H9 (cell line): ENCODE data around the gene NAPEPLD. TPM values are rescaled to one million over a fixed set of nuclear protein-coding genes. Genes with fewer than 3 reads are reported as not detected.
"Not testable (repeated sequence)": the region's sequence is repeated elsewhere in the genome, so short reads cannot be mapped to it uniquely, and the experiment has no call there.

ENCODE experiments used
- DNase-seq: peaks from one replicate; pipeline ENCODE4 v3.0.0-alpha.2; 2017
- H2AFZ ChIP-seq: one replicate; pipeline ENCODE4 v1.6.1; 2013; ENCODE audit warnings: mild to moderate bottlenecking, low read length, control low read depth, moderate library complexity
- H2AK5ac ChIP-seq: 2 replicates; pipeline ENCODE4 v1.6.1; 2013; ENCODE audit warnings: low read length, control low read depth, mixed read lengths; ENCODE audit not compliant: insufficient read length
- H2BK120ac ChIP-seq: one replicate; pipeline ENCODE4 v1.6.1; 2013; ENCODE audit warnings: low read depth, mild to moderate bottlenecking, low read length, control low read depth, inconsistent platforms; ENCODE audit not compliant: poor library complexity, severe bottlenecking
- H2BK12ac ChIP-seq: 2 replicates; pipeline ENCODE4 v1.6.1; 2013; ENCODE audit warnings: low read length, control low read depth, mixed read lengths, low read depth; ENCODE audit not compliant: insufficient read length
- H2BK15ac ChIP-seq: 2 replicates; pipeline ENCODE4 v1.6.1; 2013; ENCODE audit warnings: low read depth, low read length, control low read depth
- H2BK20ac ChIP-seq: one replicate; pipeline ENCODE4 v1.6.1; 2013; ENCODE audit warnings: low read depth, mild to moderate bottlenecking, low read length, control low read depth, inconsistent platforms; ENCODE audit not compliant: poor library complexity, severe bottlenecking
- H2BK5ac ChIP-seq: 2 replicates; pipeline ENCODE4 v1.6.1; 2013; ENCODE audit warnings: low read length, control low read depth, mixed read lengths; ENCODE audit not compliant: insufficient read length
- H3K14ac ChIP-seq: 2 replicates; pipeline ENCODE4 v1.6.1; 2013; ENCODE audit warnings: low read length, control low read depth; ENCODE audit not compliant: insufficient read depth
- H3K18ac ChIP-seq: 2 replicates; pipeline ENCODE4 v1.6.1; 2013; ENCODE audit warnings: low read depth, mild to moderate bottlenecking, mixed read lengths, low read length, control low read depth; ENCODE audit not compliant: insufficient read length
- H3K23ac ChIP-seq: 2 replicates; pipeline ENCODE4 v1.6.1; 2013; ENCODE audit warnings: low read length, control low read depth, mixed read lengths, low read depth; ENCODE audit not compliant: insufficient read length
- H3K23me2 ChIP-seq: 2 replicates; pipeline ENCODE4 v1.6.1; 2013; ENCODE audit warnings: low read depth, mild to moderate bottlenecking, mixed read lengths, low read length, control low read depth; ENCODE audit not compliant: insufficient read length, poor library complexity, severe bottlenecking
- H3K27ac ChIP-seq: 2 replicates; pipeline ENCODE4 v1.5.1; 2013; ENCODE audit warnings: low read length, control low read depth, mixed read lengths, low read depth; ENCODE audit not compliant: insufficient read length
- H3K27me3 ChIP-seq: 2 replicates; pipeline ENCODE4 v1.6.1; 2013; ENCODE audit warnings: low read length, control low read depth, inconsistent platforms; ENCODE audit not compliant: insufficient read depth
- H3K4ac ChIP-seq: 2 replicates; pipeline ENCODE4 v1.6.1; 2013; ENCODE audit warnings: low read depth, mild to moderate bottlenecking, control low read depth, inconsistent platforms, low read length, moderate library complexity
- H3K4me1 ChIP-seq: 2 replicates; pipeline ENCODE4 v1.6.1; 2013; ENCODE audit warnings: low read length, control low read depth, inconsistent platforms; ENCODE audit not compliant: insufficient read depth
- H3K4me2 ChIP-seq: 2 replicates; pipeline ENCODE4 v1.6.1; 2013; ENCODE audit warnings: low read length, control low read depth, mixed read lengths; ENCODE audit not compliant: insufficient read length, insufficient read depth
- H3K56ac ChIP-seq: 2 replicates; pipeline ENCODE4 v1.6.1; 2013; ENCODE audit warnings: low read depth, mild to moderate bottlenecking, mixed read lengths, low read length, control low read depth; ENCODE audit not compliant: insufficient read length
- H3K79me1 ChIP-seq: 2 replicates; pipeline ENCODE4 v1.6.1; 2013; ENCODE audit warnings: low read depth, mild to moderate bottlenecking, moderate library complexity, low read length, control low read depth, inconsistent platforms; ENCODE audit not compliant: insufficient read depth, poor library complexity, severe bottlenecking
- H3K79me2 ChIP-seq: 2 replicates; pipeline ENCODE4 v1.6.1; 2013; ENCODE audit warnings: low read length, control low read depth, inconsistent platforms; ENCODE audit not compliant: insufficient read depth
- H3K9ac ChIP-seq: 2 replicates; pipeline ENCODE4 v1.6.1; 2013; ENCODE audit warnings: low read length, control low read depth, mixed read lengths; ENCODE audit not compliant: insufficient read length; ENCODE audit errors: extremely low read depth
- H3K9me3 ChIP-seq: one replicate; pipeline ENCODE4 v1.6.1; 2013; ENCODE audit warnings: low read depth, low read length, inconsistent platforms; ENCODE audit not compliant: control insufficient read depth
- H3T11ph ChIP-seq: one replicate; pipeline ENCODE4 v1.6.1; 2013; ENCODE audit warnings: mild to moderate bottlenecking, low read length, control low read depth, inconsistent platforms
- H4K20me1 ChIP-seq: one replicate; pipeline ENCODE4 v1.6.1; 2013; ENCODE audit not compliant: control insufficient read depth, insufficient read length, insufficient read depth
- H4K5ac ChIP-seq: 2 replicates; pipeline ENCODE4 v1.6.1; 2013; ENCODE audit warnings: low read depth, mild to moderate bottlenecking, mixed read lengths, low read length, control low read depth; ENCODE audit not compliant: insufficient read length
- H4K8ac ChIP-seq: replicated peaks from 2 replicates; pipeline ENCODE4 v1.6.1; 2013; ENCODE audit warnings: low read length, control low read depth, mixed read lengths, low read depth; ENCODE audit not compliant: insufficient read length
- H4K91ac ChIP-seq: 2 replicates; pipeline ENCODE4 v1.6.1; 2013; ENCODE audit warnings: low read depth, mild to moderate bottlenecking, moderate library complexity, mixed read lengths, low read length, control low read depth; ENCODE audit not compliant: insufficient read length
- H3K27ac Mint-ChIP-seq, 3 experiments: 2 replicates in 2 of 3; 3 replicates in 1 of 3; pipeline ENCODE4 v1.8.0; 2020 to 2021; ENCODE audit warnings: mixed read lengths in 3 of 3, mild to moderate bottlenecking in 1 of 3, moderate library complexity in 1 of 3
- H3K27me3 Mint-ChIP-seq: 2 replicates; pipeline ENCODE4 v1.8.0; 2021; ENCODE audit warnings: low read depth, mild to moderate bottlenecking, moderate library complexity, mixed read lengths
- H3K36me3 Mint-ChIP-seq, 3 experiments: 2 replicates in 2 of 3; 3 replicates in 1 of 3; pipeline ENCODE4 v1.8.0; 2020 to 2021; ENCODE audit warnings: low read depth in 3 of 3, mixed read lengths in 3 of 3; ENCODE audit not compliant: insufficient read depth in 1 of 3
- H3K4me1 Mint-ChIP-seq, 2 experiments: 2 replicates each; pipeline ENCODE4 v1.8.0; 2020; ENCODE audit warnings: mixed read lengths in 2 of 2
- H3K4me3 Mint-ChIP-seq, 2 experiments: 2 replicates in 1 of 2; 3 replicates in 1 of 2; pipeline ENCODE4 v1.8.0; 2020 to 2021; ENCODE audit warnings: mild to moderate bottlenecking in 2 of 2, mixed read lengths in 2 of 2, moderate library complexity in 1 of 2
- H3K9me3 Mint-ChIP-seq, 2 experiments: 2 replicates in 1 of 2; 3 replicates in 1 of 2; pipeline ENCODE4 v1.8.0; 2020; ENCODE audit warnings: mild to moderate bottlenecking in 2 of 2, mixed read lengths in 2 of 2, moderate library complexity in 1 of 2
- WGBS: extraction: QIAGEN DNeasy Blood & Tissue Kit; methylation state at CpG from one replicate; pipeline ENCODE4 v1.1.7; 2013; ENCODE audit warnings: missing lambda C conversion rate, low lambda C conversion rate, mixed read lengths; ENCODE audit not compliant: insufficient read length; ENCODE audit errors: extremely low coverage; 5-methylcytosine and 5-hydroxymethylcytosine counted together
- total RNA-seq: library from RNA; stranded (reverse); gene quantifications from 2 replicates; pipeline ENCODE4 v1.2.1, GENCODE V29; 2021
- TF ChIP-seq, protein P1 (sequence below): fragments of 200-600 bp; sonication (generic); conservative IDR thresholded peaks from 3 replicates; pipeline ENCODE4 v1.8.0; 2021; ENCODE audit warnings: antibody characterized with exemption, mild to moderate bottlenecking

The NAPEPLD gene
- total RNA-seq, 1 experiment from 2014 or later = 9.3 TPM

DNA sequence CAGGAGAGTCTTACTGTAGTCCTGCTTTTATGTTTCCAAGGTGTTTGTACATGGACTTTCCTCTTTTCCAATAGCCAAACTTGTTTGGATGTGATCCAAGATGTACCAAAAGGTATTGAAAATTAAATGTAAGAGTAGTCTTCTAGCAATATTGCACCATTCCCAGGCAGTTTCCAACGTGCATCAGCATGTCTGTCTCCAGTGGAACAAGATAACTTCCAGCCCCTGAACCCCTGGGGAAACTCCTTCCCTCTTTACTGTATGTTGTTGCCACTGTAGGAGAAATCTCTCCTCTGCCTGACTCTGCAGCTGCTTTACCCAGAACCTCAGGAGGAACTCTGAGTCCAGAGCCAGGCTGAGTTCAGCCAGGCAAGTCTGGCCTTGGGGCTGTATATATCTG is 55.5 kb downstream of the NAPEPLD start:
- H3K27me3 Mint-ChIP-seq = no peaks in the 10 kb centered on the region
- H3K27ac Mint-ChIP-seq = no peak overlapping the region; a peak in 2 of 7 replicates
- TF ChIP-seq, protein P1, sequence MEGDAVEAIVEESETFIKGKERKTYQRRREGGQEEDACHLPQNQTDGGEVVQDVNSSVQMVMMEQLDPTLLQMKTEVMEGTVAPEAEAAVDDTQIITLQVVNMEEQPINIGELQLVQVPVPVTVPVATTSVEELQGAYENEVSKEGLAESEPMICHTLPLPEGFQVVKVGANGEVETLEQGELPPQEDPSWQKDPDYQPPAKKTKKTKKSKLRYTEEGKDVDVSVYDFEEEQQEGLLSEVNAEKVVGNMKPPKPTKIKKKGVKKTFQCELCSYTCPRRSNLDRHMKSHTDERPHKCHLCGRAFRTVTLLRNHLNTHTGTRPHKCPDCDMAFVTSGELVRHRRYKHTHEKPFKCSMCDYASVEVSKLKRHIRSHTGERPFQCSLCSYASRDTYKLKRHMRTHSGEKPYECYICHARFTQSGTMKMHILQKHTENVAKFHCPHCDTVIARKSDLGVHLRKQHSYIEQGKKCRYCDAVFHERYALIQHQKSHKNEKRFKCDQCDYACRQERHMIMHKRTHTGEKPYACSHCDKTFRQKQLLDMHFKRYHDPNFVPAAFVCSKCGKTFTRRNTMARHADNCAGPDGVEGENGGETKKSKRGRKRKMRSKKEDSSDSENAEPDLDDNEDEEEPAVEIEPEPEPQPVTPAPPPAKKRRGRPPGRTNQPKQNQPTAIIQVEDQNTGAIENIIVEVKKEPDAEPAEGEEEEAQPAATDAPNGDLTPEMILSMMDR = no peak
- no CpG with 5 or more reads among the region's 1 CpG for WGBS
- no peak overlapping the region for H3K4me2 ChIP-seq
- H3T11ph ChIP-seq = no peak overlapping the region
- H3K4me1 Mint-ChIP-seq = no peaks in the 10 kb centered on the region
- no peak overlapping the region for H3K4me3 Mint-ChIP-seq
- no peaks in the 10 kb centered on the region for H4K20me1 ChIP-seq
- no peaks in the 10 kb centered on the region for H3K4me1 ChIP-seq
- no peak overlapping the region for H2BK15ac ChIP-seq
- no peak overlapping the region for H3K4ac ChIP-seq
- no peak overlapping the region for H4K91ac ChIP-seq
- no peak overlapping the region for H2AK5ac ChIP-seq
- no peak overlapping the region for H3K9ac ChIP-seq
- H3K23me2 ChIP-seq = no peaks in the 10 kb centered on the region
- H4K8ac ChIP-seq = no peak overlapping the region
- no peak overlapping the region for H2BK120ac ChIP-seq
- peaks cover 12 to 59% (median 47%) of the 10 kb centered on the region in 3 experiments for H3K36me3 Mint-ChIP-seq
- H3K56ac ChIP-seq = no peak overlapping the region
- no peaks in the 10 kb centered on the region for H3K9me3 Mint-ChIP-seq
- H2BK12ac ChIP-seq = no peak overlapping the region
- H2AFZ ChIP-seq = no peak overlapping the region
- no peak overlapping the region for H4K5ac ChIP-seq
- H3K27ac ChIP-seq = no peak overlapping the region
- H3K9me3 ChIP-seq = no peaks in the 10 kb centered on the region
- H3K14ac ChIP-seq = no peak overlapping the region
- no peak for DNase-seq
- H3K79me2 ChIP-seq = no peaks in the 10 kb centered on the region
- H3K79me1 ChIP-seq = no peaks in the 10 kb centered on the region
- H2BK20ac ChIP-seq = no peak overlapping the region
- H2BK5ac ChIP-seq = no peak overlapping the region
- H3K18ac ChIP-seq = no peak overlapping the region
- H3K23ac ChIP-seq = no peak overlapping the region
- no peaks in the 10 kb centered on the region for H3K27me3 ChIP-seq

GRCh38 chr7:103092321-103092720 is 56.6 kb downstream of the NAPEPLD start:
- H2AFZ ChIP-seq, H3K9me3 ChIP-seq, H3K56ac ChIP-seq, H3K79me2 ChIP-seq, H3K23ac ChIP-seq, H3K4me3 Mint-ChIP-seq, H3K79me1 ChIP-seq, H3K23me2 ChIP-seq, H3T11ph ChIP-seq, H2BK12ac ChIP-seq, H2BK5ac ChIP-seq, H3K4me1 ChIP-seq, H3K27ac ChIP-seq, H4K91ac ChIP-seq, H3K27me3 Mint-ChIP-seq, H4K5ac ChIP-seq, H3K4me2 ChIP-seq, H3K9ac ChIP-seq, H3K18ac ChIP-seq, H3K14ac ChIP-seq, H4K20me1 ChIP-seq, H2AK5ac ChIP-seq, H2BK120ac ChIP-seq, H3K4ac ChIP-seq, H3K4me1 Mint-ChIP-seq, H4K8ac ChIP-seq, DNase-seq, H3K9me3 Mint-ChIP-seq, H2BK15ac ChIP-seq, H2BK20ac ChIP-seq, H3K27me3 ChIP-seq: not testable (repeated sequence)
- Mint-ChIP-seq H3K36me3 (peaks cover 12 to 57% (median 51%) of the 10 kb centered on the region in 3 experiments), H3K27ac (peak overlapping the region in 1 of 3 experiments; percentile 76; a peak in 1 of 7 replicates)
- no CpG with 5 or more reads among the region's 4 CpGs for WGBS
